Measurements from ENCODE around the gene METAP1D.
A peak's percentile ranks its signal among the peaks of the same experiment; 100 is the strongest.

METAP1D gene

GRCh38 chr2:172100080-172100934 is 100.6 kb downstream of the METAP1D start:
- H3K9me3 ChIP-seq = no peaks in the 10 kb centered on the region
- intact Hi-C loops (cut with DNase I; ENCODE audit: low total_unique reads) = loop anchor here (10.0 kb wide), 2 partner anchors 286 to 396 kb away; no protein-coding TSS in a partner anchor
- no peak for TF ChIP-seq CTCF (IDR thresholded peaks at IDR 0.05)
- no peaks in the 10 kb centered on the region for H3K36me3 ChIP-seq
- H3K27ac ChIP-seq = no peak overlapping the region
- peaks cover 0 to 76% (median 70%) of the 10 kb centered on the region in 4 donors for H3K4me1 ChIP-seq
- DNase-seq = no peak
- H3K27me3 ChIP-seq = peaks cover 15 to 100% of the 10 kb centered on the region in 2 donors
- no peak overlapping the region for H3K4me3 ChIP-seq

GRCh38 chr2:172100935-172101820 is 101.4 kb downstream of the METAP1D start:
- Histone ChIP-seq H3K9me3 (no peaks in the 10 kb centered on the region), H3K36me3 (no peaks in the 10 kb centered on the region), H3K4me3 (no peak overlapping the region), H3K27ac (no peak overlapping the region), H3K4me1 (peaks cover 0 to 74% (median 65%) of the 10 kb centered on the region in 4 donors), H3K27me3 (peaks cover 15 to 100% of the 10 kb centered on the region in 2 donors)
- no peak for DNase-seq
- intact Hi-C loops (cut with DNase I; ENCODE audit: low total_unique reads) = loop anchor here (10.0 kb wide), 2 partner anchors 286 to 396 kb away; no protein-coding TSS in a partner anchor
- TF ChIP-seq CTCF (IDR thresholded peaks at IDR 0.05) = no peak

GRCh38 chr2:172101821-172102390 is 102.2 kb downstream of the METAP1D start:
- Histone ChIP-seq H3K27me3 (peaks cover 15 to 100% of the 10 kb centered on the region in 2 donors), H3K4me1 (peaks cover 0 to 74% (median 63%) of the 10 kb centered on the region in 4 donors), H3K4me3 (peak overlapping the region; percentile 41 to 54), H3K9me3 (no peaks in the 10 kb centered on the region), H3K27ac (no peak overlapping the region), H3K36me3 (no peaks in the 10 kb centered on the region)
- no peak for TF ChIP-seq CTCF (IDR thresholded peaks at IDR 0.05)
- intact Hi-C loops (cut with DNase I; ENCODE audit: low total_unique reads) = loop anchor here (10.0 kb wide), 2 partner anchors 287 to 397 kb away; no protein-coding TSS in a partner anchor
- DNase-seq = no peak

GRCh38 chr2:172102391-172103359 is 102.9 kb downstream of the METAP1D start, which contains the start of gene DLX2:
TSS of gene DLX2 (minus strand) at chr2:172102900. CDS start at chr2:172102538, 362 bp downstream.
- H3K4me3 ChIP-seq = peak within 1 kb of the TSS; percentile 41 to 54
- intact Hi-C loops (cut with DNase I; ENCODE audit: low total_unique reads) = loop anchor here (10.0 kb wide), 2 partner anchors 288 to 398 kb away; no protein-coding TSS in a partner anchor
- peaks cover 15 to 100% of the 10 kb centered on the region in 2 donors for H3K27me3 ChIP-seq
- H3K36me3 ChIP-seq = no peaks in the 10 kb centered on the region
- no peak within 1 kb of the TSS for H3K27ac ChIP-seq
- peak; percentile 69 to 73 for DNase-seq
- H3K4me1 ChIP-seq = peaks cover 0 to 67% (median 58%) of the 10 kb centered on the region in 4 donors
- H3K9me3 ChIP-seq = no peaks in the 10 kb centered on the region
- TF ChIP-seq CTCF (IDR thresholded peaks at IDR 0.05) = no peak
